ENCODE results near the gene YY2. TPM values are rescaled to one million over a fixed set of nuclear protein-coding genes. Genes with fewer than 3 reads are reported as not detected.
A peak's percentile ranks its signal among the peaks of the same experiment; 100 is the strongest.

Gene YY2
- total RNA-seq, result 1.5 TPM in 2 replicates
- long read RNA-seq, result 0 reads

- no peaks in the 10 kb centered on the region for H3K4me1 Mint-ChIP-seq
- no peak within 1 kb of the TSS for H3K27ac Mint-ChIP-seq (ENCODE audit: unreplicated experiment)
- no peaks in the 10 kb centered on the region for H3K27me3 Mint-ChIP-seq (ENCODE audit: low read depth)
- no peak for TF ChIP-seq CTCF (conservative IDR thresholded peaks at IDR 0.05)
- no peaks in the 10 kb centered on the region for H3K9me3 Mint-ChIP-seq
- H3K36me3 Mint-ChIP-seq (ENCODE audit: low read depth), result peaks cover 14% of the 10 kb centered on the region
- no peak within 1 kb of the TSS for H3K4me3 Mint-ChIP-seq
- no peak for DNase-seq (ENCODE audit: low read depth, low spot score)
Measured at GRCh38 chrX:21855937-21856415, at the start of gene YY2. Gene YY2, plus strand, starts transcription at chrX:21855987. Its CDS starts 498 bp downstream, at chrX:21856485.

- peaks cover 6% of the 10 kb centered on the region for H3K4me1 Mint-ChIP-seq
- no peaks in the 10 kb centered on the region for H3K36me3 Mint-ChIP-seq (ENCODE audit: low read depth)
- H3K9me3 Mint-ChIP-seq, result peaks cover 6% of the 10 kb centered on the region
- no peak for DNase-seq (ENCODE audit: low read depth, low spot score)
- no peak overlapping the region for H3K4me3 Mint-ChIP-seq
- no peak overlapping the region for H3K27ac Mint-ChIP-seq (ENCODE audit: unreplicated experiment)
- no peak for TF ChIP-seq CTCF (conservative IDR thresholded peaks at IDR 0.05)
- H3K27me3 Mint-ChIP-seq (ENCODE audit: low read depth), result no peaks in the 10 kb centered on the region
Measured at GRCh38 chrX:21806691-21807090, 49.1 kb upstream of the YY2 start.

GRCh38 chrX:21811832-21812231 lies 44.0 kb upstream of the YY2 start:
- no peak for DNase-seq (ENCODE audit: low read depth, low spot score)
- Mint-ChIP-seq H3K27ac (ENCODE audit: unreplicated experiment) (no peak overlapping the region), H3K36me3 (ENCODE audit: low read depth) (no peaks in the 10 kb centered on the region), H3K4me3 (no peak overlapping the region), H3K9me3 (peaks cover 6% of the 10 kb centered on the region), H3K4me1 (peaks cover 29% of the 10 kb centered on the region), H3K27me3 (ENCODE audit: low read depth) (no peaks in the 10 kb centered on the region)
- no peak for TF ChIP-seq CTCF (conservative IDR thresholded peaks at IDR 0.05)

- Mint-ChIP-seq H3K4me3 (no peak overlapping the region), H3K9me3 (peaks cover 6% of the 10 kb centered on the region)
Measured at GRCh38 chrX:21812628-21813027, 43.2 kb upstream of the YY2 start.

GRCh38 chrX:21813612-21814368 lies 42.0 kb upstream of the YY2 start:
- Mint-ChIP-seq H3K4me1 (peaks cover 29% of the 10 kb centered on the region), H3K4me3 (no peak overlapping the region), H3K36me3 (ENCODE audit: low read depth) (no peaks in the 10 kb centered on the region), H3K27ac (ENCODE audit: unreplicated experiment) (peak overlapping the region; percentile 31), H3K27me3 (ENCODE audit: low read depth) (no peaks in the 10 kb centered on the region), H3K9me3 (peaks cover 6% of the 10 kb centered on the region)
- TF ChIP-seq CTCF (conservative IDR thresholded peaks at IDR 0.05), result no peak
- no peak for DNase-seq (ENCODE audit: low read depth, low spot score)

More at GRCh38 chrX:21812628-21813027, 43.2 kb upstream of the YY2 start:
- DNase-seq (ENCODE audit: low read depth, low spot score), result no peak
- Mint-ChIP-seq H3K4me1 (peaks cover 34% of the 10 kb centered on the region), H3K27me3 (ENCODE audit: low read depth) (no peaks in the 10 kb centered on the region), H3K36me3 (ENCODE audit: low read depth) (no peaks in the 10 kb centered on the region), H3K27ac (ENCODE audit: unreplicated experiment) (no peak overlapping the region)
- no peak for TF ChIP-seq CTCF (conservative IDR thresholded peaks at IDR 0.05)
